Tibial artery (tissue), 4 donors: ENCODE measurements around the gene LST1.

Experiments used
- DNase-seq, 2 donors: peaks; one replicate each; pipeline ENCODE4 v3.0.0-alpha.2; 2019
- H3K27ac ChIP-seq, 2 donors: fragments of 200-600 bp; sonication (generic) in 1 of 2; 1 replicate in 1 of 2; 2 replicates in 1 of 2; pipeline ENCODE4 v1.5.1; 2018 to 2019; ENCODE audit warnings: mild to moderate bottlenecking in 1 of 2
- H3K27me3 ChIP-seq, 2 donors: fragments of 200-600 bp; sonication (generic) in 1 of 2; one replicate each; pipeline versions ENCODE4 v1.5.1 to v1.6.0; 2016 to 2019
- H3K36me3 ChIP-seq, 3 donors: fragments of 200-600 bp; sonication (generic) in 2 of 3; one replicate each; pipeline ENCODE4 v1.5.1; 2016 to 2019; ENCODE audit warnings: mild to moderate bottlenecking in 2 of 3
- H3K4me1 ChIP-seq, 4 donors: fragments of 200-600 bp; sonication (generic) in 2 of 4; 1 replicate in 3 of 4; 2 replicates in 1 of 4; pipeline ENCODE4 v1.5.1; 2016 to 2019
- H3K4me3 ChIP-seq, 2 donors: fragments of 200-600 bp; sonication (generic) in 1 of 2; 1 replicate in 1 of 2; 2 replicates in 1 of 2; pipeline ENCODE4 v1.5.1; 2018 to 2019; ENCODE audit warnings: mild to moderate bottlenecking in 2 of 2
- H3K9me3 ChIP-seq, 3 donors: fragments of 200-600 bp; sonication (generic) in 1 of 3; one replicate each; pipeline ENCODE4 v1.5.1; 2016 to 2019
- intact Hi-C: fragments of 100-400 bp; cut with DNase I; formaldehyde crosslinking; loops from one replicate; pipeline ENCODE4 v1.15.0; 2023; ENCODE audit warnings: low total_unique reads
- TF ChIP-seq, protein P1 (sequence below), 2 experiments: fragments of 200-600 bp in 1 of 2; fragments of 450-650 bp in 1 of 2; IDR thresholded peaks; one replicate each; pipeline ENCODE4 v1.5.1; 2017 to 2019; ENCODE audit warnings: antibody characterized with exemption in 2 of 2, mild to moderate bottlenecking in 1 of 2, moderate library complexity in 1 of 2

Gene LST1

DNA sequence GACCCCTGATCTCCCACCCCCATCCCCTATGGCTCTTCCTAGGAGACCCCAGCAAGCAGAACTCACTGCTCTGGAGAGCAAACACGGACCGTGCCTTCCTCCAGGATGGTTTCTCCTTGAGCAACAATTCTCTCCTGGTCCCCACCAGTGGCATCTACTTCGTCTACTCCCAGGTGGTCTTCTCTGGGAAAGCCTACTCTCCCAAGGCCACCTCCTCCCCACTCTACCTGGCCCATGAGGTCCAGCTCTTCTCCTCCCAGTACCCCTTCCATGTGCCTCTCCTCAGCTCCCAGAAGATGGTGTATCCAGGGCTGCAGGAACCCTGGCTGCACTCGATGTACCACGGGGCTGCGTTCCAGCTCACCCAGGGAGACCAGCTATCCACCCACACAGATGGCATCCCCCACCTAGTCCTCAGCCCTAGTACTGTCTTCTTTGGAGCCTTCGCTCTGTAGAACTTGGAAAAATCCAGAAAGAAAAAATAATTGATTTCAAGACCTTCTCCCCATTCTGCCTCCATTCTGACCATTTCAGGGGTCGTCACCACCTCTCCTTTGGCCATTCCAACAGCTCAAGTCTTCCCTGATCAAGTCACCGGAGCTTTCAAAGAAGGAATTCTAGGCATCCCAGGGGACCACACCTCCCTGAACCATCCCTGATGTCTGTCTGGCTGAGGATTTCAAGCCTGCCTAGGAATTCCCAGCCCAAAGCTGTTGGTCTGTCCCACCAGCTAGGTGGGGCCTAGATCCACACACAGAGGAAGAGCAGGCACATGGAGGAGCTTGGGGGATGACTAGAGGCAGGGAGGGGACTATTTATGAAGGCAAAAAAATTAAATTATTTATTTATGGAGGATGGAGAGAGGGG lies 12.6 kb upstream of the LST1 start:
- H3K4me3 ChIP-seq: no peak overlapping the region
- no peaks in the 10 kb centered on the region for H3K36me3 ChIP-seq
- peaks cover 0 to 27% of the 10 kb centered on the region in 2 donors for H3K27me3 ChIP-seq
- H3K9me3 ChIP-seq: no peaks in the 10 kb centered on the region
- no peak overlapping the region for H3K27ac ChIP-seq
- TF ChIP-seq, protein P1, sequence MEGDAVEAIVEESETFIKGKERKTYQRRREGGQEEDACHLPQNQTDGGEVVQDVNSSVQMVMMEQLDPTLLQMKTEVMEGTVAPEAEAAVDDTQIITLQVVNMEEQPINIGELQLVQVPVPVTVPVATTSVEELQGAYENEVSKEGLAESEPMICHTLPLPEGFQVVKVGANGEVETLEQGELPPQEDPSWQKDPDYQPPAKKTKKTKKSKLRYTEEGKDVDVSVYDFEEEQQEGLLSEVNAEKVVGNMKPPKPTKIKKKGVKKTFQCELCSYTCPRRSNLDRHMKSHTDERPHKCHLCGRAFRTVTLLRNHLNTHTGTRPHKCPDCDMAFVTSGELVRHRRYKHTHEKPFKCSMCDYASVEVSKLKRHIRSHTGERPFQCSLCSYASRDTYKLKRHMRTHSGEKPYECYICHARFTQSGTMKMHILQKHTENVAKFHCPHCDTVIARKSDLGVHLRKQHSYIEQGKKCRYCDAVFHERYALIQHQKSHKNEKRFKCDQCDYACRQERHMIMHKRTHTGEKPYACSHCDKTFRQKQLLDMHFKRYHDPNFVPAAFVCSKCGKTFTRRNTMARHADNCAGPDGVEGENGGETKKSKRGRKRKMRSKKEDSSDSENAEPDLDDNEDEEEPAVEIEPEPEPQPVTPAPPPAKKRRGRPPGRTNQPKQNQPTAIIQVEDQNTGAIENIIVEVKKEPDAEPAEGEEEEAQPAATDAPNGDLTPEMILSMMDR (IDR thresholded peaks at IDR 0.05): no peak
- no peaks in the 10 kb centered on the region for H3K4me1 ChIP-seq
- intact Hi-C loops: no loop called here
- DNase-seq: no peak

DNA sequence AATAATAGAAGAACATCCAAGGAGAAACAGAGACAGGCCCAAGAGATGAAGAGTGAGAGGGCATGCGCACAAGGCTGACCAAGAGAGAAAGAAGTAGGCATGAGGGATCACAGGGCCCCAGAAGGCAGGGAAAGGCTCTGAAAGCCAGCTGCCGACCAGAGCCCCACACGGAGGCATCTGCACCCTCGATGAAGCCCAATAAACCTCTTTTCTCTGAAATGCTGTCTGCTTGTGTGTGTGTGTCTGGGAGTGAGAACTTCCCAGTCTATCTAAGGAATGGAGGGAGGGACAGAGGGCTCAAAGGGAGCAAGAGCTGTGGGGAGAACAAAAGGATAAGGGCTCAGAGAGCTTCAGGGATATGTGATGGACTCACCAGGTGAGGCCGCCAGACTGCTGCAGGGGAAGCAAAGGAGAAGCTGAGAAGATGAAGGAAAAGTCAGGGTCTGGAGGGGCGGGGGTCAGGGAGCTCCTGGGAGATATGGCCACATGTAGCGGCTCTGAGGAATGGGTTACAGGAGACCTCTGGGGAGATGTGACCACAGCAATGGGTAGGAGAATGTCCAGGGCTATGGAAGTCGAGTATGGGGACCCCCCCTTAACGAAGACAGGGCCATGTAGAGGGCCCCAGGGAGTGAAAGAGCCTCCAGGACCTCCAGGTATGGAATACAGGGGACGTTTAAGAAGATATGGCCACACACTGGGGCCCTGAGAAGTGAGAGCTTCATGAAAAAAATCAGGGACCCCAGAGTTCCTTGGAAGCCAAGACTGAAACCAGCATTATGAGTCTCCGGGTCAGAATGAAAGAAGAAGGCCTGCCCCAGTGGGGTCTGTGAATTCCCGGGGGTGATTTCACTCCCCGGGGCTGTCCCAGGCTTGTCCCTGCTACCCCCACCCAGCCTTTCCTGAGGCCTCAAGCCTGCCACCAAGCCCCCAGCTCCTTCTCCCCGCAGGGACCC lies 11.7 kb upstream of the LST1 start:
- H3K4me3 ChIP-seq: no peak overlapping the region
- no peak for DNase-seq
- H3K36me3 ChIP-seq: no peaks in the 10 kb centered on the region
- H3K27me3 ChIP-seq: peaks cover 0 to 21% of the 10 kb centered on the region in 2 donors
- no peaks in the 10 kb centered on the region for H3K4me1 ChIP-seq
- H3K9me3 ChIP-seq: no peaks in the 10 kb centered on the region
- H3K27ac ChIP-seq: no peak overlapping the region
- TF ChIP-seq, protein P1 (IDR thresholded peaks at IDR 0.05): no peak
- intact Hi-C loops: no loop called here

DNA sequence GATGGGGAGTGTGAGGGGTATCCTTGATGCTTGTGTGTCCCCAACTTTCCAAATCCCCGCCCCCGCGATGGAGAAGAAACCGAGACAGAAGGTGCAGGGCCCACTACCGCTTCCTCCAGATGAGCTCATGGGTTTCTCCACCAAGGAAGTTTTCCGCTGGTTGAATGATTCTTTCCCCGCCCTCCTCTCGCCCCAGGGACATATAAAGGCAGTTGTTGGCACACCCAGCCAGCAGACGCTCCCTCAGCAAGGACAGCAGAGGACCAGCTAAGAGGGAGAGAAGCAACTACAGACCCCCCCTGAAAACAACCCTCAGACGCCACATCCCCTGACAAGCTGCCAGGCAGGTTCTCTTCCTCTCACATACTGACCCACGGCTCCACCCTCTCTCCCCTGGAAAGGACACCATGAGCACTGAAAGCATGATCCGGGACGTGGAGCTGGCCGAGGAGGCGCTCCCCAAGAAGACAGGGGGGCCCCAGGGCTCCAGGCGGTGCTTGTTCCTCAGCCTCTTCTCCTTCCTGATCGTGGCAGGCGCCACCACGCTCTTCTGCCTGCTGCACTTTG lies 10.7 kb upstream of the LST1 start, which contains the start of gene TNF:
TNF (plus strand) TSS at position 231 of the 567 bp plus-strand sequence; CDS start at position 408, 177 bp downstream.
- peak within 1 kb of the TSS; percentile 21 for H3K4me3 ChIP-seq
- peaks cover 0 to under 1% (median under 1%) of the 10 kb centered on the region in 4 donors for H3K4me1 ChIP-seq
- TF ChIP-seq, protein P1 (IDR thresholded peaks at IDR 0.05): no peak
- peak; percentile 58 to 71 for DNase-seq
- intact Hi-C loops: no loop called here
- H3K27ac ChIP-seq: no peak within 1 kb of the TSS
- H3K9me3 ChIP-seq: no peaks in the 10 kb centered on the region
- no peaks in the 10 kb centered on the region for H3K36me3 ChIP-seq
- peaks cover 0 to 21% of the 10 kb centered on the region in 2 donors for H3K27me3 ChIP-seq

DNA sequence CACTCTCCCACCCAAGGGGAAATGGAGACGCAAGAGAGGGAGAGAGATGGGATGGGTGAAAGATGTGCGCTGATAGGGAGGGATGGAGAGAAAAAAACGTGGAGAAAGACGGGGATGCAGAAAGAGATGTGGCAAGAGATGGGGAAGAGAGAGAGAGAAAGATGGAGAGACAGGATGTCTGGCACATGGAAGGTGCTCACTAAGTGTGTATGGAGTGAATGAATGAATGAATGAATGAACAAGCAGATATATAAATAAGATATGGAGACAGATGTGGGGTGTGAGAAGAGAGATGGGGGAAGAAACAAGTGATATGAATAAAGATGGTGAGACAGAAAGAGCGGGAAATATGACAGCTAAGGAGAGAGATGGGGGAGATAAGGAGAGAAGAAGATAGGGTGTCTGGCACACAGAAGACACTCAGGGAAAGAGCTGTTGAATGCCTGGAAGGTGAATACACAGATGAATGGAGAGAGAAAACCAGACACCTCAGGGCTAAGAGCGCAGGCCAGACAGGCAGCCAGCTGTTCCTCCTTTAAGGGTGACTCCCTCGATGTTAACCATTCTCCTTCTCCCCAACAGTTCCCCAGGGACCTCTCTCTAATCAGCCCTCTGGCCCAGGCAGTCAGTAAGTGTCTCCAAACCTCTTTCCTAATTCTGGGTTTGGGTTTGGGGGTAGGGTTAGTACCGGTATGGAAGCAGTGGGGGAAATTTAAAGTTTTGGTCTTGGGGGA lies 10.0 kb upstream of the LST1 start:
- Histone ChIP-seq H3K27ac (no peak overlapping the region), H3K27me3 (peaks cover 0 to 21% of the 10 kb centered on the region in 2 donors), H3K4me3 (peak overlapping the region; percentile 21), H3K9me3 (no peaks in the 10 kb centered on the region), H3K4me1 (peaks cover 0 to 4% (median 2%) of the 10 kb centered on the region in 4 donors), H3K36me3 (no peaks in the 10 kb centered on the region)
- TF ChIP-seq, protein P1 (IDR thresholded peaks at IDR 0.05): no peak
- DNase-seq: no peak
- intact Hi-C loops: no loop called here
